ENCODE measurements around the gene UGT1A6. TPM values are rescaled to one million over a fixed set of nuclear protein-coding genes. Genes with fewer than 3 reads are reported as not detected.

The UGT1A6 gene
- total and polyA plus RNA-seq, 2 experiments from 2014 or later = not detected

DNA sequence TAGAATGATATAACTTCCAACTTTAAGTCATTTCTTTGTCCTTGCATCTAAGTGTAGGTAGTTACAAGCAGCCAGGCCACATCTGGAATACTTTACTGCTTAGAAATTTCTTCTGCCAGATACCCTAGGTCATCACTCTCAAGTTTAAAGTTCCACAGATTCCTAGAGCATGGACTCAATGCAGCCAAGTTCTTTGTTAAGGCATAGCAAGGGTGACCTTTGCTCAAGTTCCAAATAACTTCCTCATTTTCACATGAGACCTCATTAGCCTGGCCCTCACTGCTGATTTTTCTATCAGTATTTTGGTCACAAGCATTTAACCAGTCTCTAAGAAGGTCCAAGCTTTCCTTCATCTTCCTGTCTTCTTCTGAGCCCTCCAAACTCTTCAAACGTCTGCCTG, 28.8 kb upstream of the UGT1A6 start:
- H2AFZ ChIP-seq = no peak overlapping the region
- 0% methylated on average over 1 of the region's 1 CpG for WGBS, 2 experiments (ENCODE audit: low coverage in 1 of 2, low lambda C conversion rate in 2 of 2, missing lambda C conversion rate in 2 of 2)
- H3K4me3 ChIP-seq = no peak overlapping the region
- H3K4me1 ChIP-seq (ENCODE audit: insufficient read depth) = no peaks in the 10 kb centered on the region
- H3K9me2 ChIP-seq (ENCODE audit: insufficient read depth) = no peaks in the 10 kb centered on the region
- in situ Hi-C loops (cut with MboI) = no loop called here
- DNase-seq = no peak
- no peaks in the 10 kb centered on the region for H3K79me2 ChIP-seq (ENCODE audit: insufficient read depth)
- no peaks in the 10 kb centered on the region for H4K20me1 ChIP-seq (ENCODE audit: insufficient read depth)
- TF ChIP-seq EZH2 (IDR thresholded peaks at IDR 0.05; ENCODE audit: insufficient read depth, poor library complexity, severe bottlenecking) (no peak), EZH2phosphoT487 (IDR thresholded peaks at IDR 0.05; ENCODE audit: insufficient read depth, low read depth) (no peak)
- H3K36me3 ChIP-seq (ENCODE audit: low read depth) = no peaks in the 10 kb centered on the region
- H3K4me2 ChIP-seq (ENCODE audit: unreplicated experiment) = no peak overlapping the region
- H3K9me3 ChIP-seq (ENCODE audit: low read depth) = no peaks in the 10 kb centered on the region
- H3K9ac ChIP-seq = no peak overlapping the region
- no peak overlapping the region for H3K27ac ChIP-seq
- H3F3A ChIP-seq (ENCODE audit: insufficient read depth) = no peaks in the 10 kb centered on the region
- H3K27me3 ChIP-seq (replicated peaks; ENCODE audit: insufficient read depth) = no peaks in the 10 kb centered on the region

DNA sequence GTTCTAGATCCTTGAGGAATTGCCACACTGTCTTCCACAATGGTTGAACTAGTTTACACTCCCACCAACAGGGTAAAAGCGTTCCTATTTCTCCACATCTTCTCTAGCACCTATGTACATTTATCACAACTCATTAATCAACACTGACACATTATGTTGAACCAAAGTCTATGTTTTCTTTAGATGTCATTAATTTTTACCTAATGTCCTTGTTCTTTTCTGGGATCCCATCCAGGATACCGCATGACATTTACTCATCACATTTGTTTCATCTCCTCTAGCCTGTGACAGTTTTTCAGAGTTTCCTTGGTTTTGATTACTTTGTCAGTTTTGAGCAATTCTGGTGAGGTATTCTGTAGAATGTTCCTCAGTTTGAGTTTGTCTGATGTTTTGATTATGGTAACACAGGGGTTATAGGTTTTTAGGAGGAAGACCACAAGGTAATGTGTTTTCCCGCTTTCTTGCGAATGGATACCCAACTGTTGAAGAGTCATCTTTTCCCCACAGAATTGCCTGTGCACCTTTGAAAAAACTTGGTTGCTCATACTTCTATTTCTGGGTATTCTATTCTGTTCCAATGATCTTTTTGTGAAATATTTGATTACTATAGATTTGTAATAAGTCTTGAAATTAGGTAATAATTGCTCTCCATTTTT, 24.0 kb upstream of the UGT1A6 start:
- no peaks in the 10 kb centered on the region for H3K36me3 ChIP-seq (ENCODE audit: low read depth)
- in situ Hi-C loops (cut with MboI) = no loop called here

DNA sequence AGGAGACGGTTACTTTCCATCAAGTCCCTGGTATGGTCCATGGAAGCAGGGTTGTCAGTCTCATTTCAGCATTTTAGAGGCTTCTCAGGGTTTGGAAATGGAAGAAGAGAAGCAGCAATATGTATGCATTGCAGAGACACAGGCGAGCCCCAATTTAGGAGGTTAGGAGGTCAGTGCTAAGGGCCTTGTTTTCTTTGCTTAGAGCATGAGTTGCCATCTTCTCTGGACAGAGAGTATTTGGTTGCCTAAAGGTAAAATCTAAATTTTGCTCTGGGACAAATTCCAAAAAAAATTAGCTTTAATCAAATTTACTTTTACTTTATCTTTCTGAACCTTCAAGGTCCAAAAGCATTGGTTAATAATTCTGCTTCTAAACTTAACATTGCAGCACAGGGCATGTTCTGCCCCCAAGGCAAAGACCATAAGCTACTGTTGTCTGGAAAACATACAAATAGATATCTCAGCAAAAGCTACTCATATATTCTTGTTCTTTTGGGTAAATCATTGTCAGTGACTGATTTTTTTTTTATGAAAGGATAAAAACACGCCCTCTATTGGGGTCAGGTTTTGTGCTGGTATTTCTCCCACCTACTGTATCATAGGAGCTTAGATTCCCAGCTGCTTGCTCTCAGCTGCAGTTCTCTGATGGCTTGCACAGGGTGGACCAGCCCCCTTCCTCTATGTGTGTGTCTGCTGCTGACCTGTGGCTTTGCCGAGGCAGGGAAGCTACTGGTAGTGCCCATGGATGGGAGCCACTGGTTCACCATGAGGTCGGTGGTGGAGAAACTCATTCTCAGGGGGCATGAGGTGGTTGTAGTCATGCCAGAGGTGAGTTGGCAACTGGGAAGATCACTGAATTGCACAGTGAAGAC, 21.2 kb upstream of the UGT1A6 start, which contains the start of gene UGT1A9:
Gene UGT1A9, plus strand, starts transcription at position 609 of the 872 bp plus-strand sequence. Its CDS starts 37 bp downstream, at position 646.
- Histone ChIP-seq H3K4me2 (ENCODE audit: unreplicated experiment) (no peak within 1 kb of the TSS), H3K79me2 (ENCODE audit: insufficient read depth) (no peaks in the 10 kb centered on the region), H2AFZ (no peak within 1 kb of the TSS), H3K9me3 (ENCODE audit: low read depth) (no peaks in the 10 kb centered on the region), H3K4me1 (ENCODE audit: insufficient read depth) (no peaks in the 10 kb centered on the region), H3K27me3 (replicated peaks; ENCODE audit: insufficient read depth) (no peaks in the 10 kb centered on the region; the same call in 1 of the 2 replicates), H4K20me1 (ENCODE audit: insufficient read depth) (no peaks in the 10 kb centered on the region), H3K4me3 (no peak within 1 kb of the TSS), H3F3A (ENCODE audit: insufficient read depth) (no peaks in the 10 kb centered on the region), H3K9me2 (ENCODE audit: insufficient read depth) (no peaks in the 10 kb centered on the region), H3K27ac (no peak within 1 kb of the TSS), H3K9ac (no peak within 1 kb of the TSS), H3K36me3 (ENCODE audit: low read depth) (no peaks in the 10 kb centered on the region)
- no peak for DNase-seq
- 29 to 35% methylated on average over 5 of the region's 5 CpGs for WGBS, 2 experiments (ENCODE audit: low coverage in 1 of 2, low lambda C conversion rate in 2 of 2, missing lambda C conversion rate in 2 of 2)
- in situ Hi-C loops (cut with MboI) = no loop called here
- TF ChIP-seq EZH2phosphoT487 (IDR thresholded peaks at IDR 0.05; ENCODE audit: insufficient read depth, low read depth) (no peak), EZH2 (IDR thresholded peaks at IDR 0.05; ENCODE audit: insufficient read depth, poor library complexity, severe bottlenecking) (no peak)

More for the DNA sequence above, 24.0 kb upstream of the UGT1A6 start:
- H3K79me2 ChIP-seq (ENCODE audit: insufficient read depth) = no peaks in the 10 kb centered on the region
- no peak overlapping the region for H3K9ac ChIP-seq
- DNase-seq = no peak
- H3K9me3 ChIP-seq (ENCODE audit: low read depth) = no peaks in the 10 kb centered on the region
- 45 to 56% methylated on average over 4 of the region's 4 CpGs for WGBS, 2 experiments (ENCODE audit: low coverage in 1 of 2, low lambda C conversion rate in 2 of 2, missing lambda C conversion rate in 2 of 2)
- no peaks in the 10 kb centered on the region for H3K4me1 ChIP-seq (ENCODE audit: insufficient read depth)
- no peaks in the 10 kb centered on the region for H4K20me1 ChIP-seq (ENCODE audit: insufficient read depth)
- no peaks in the 10 kb centered on the region for H3K9me2 ChIP-seq (ENCODE audit: insufficient read depth)
- no peaks in the 10 kb centered on the region for H3F3A ChIP-seq (ENCODE audit: insufficient read depth)
- H3K27ac ChIP-seq = no peak overlapping the region
- H2AFZ ChIP-seq = no peak overlapping the region
- no peak overlapping the region for H3K4me2 ChIP-seq (ENCODE audit: unreplicated experiment)
- TF ChIP-seq EZH2phosphoT487 (IDR thresholded peaks at IDR 0.05; ENCODE audit: insufficient read depth, low read depth) = no peak
- TF ChIP-seq EZH2 (IDR thresholded peaks at IDR 0.05; ENCODE audit: insufficient read depth, poor library complexity, severe bottlenecking) = no peak
- H3K27me3 ChIP-seq (replicated peaks; ENCODE audit: insufficient read depth) = no peaks in the 10 kb centered on the region; the same call in 1 of the 2 replicates
- H3K4me3 ChIP-seq = no peak overlapping the region

DNA sequence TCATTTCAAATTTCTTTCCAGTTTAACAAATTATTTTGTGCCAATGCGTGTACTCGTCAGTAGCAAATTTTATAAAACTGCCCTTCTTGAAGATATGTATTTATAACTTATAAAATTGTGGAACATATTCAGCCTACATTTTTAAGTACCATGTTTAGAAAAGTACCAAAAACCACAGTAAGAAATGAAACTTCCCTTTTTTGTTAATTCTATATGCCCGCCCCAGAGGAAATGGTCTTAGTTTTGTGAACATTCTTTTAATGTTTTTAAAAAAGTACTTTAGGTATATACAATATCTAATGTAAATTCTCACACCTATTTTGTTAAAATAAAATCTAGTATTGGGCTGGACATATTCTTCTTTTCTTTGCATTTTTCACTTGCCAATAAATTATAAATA, 19.8 kb upstream of the UGT1A6 start:
- no peaks in the 10 kb centered on the region for H3K79me2 ChIP-seq (ENCODE audit: insufficient read depth)
- no peak overlapping the region for H3K27ac ChIP-seq
- H3K4me3 ChIP-seq = no peak overlapping the region
- no peak for DNase-seq
- H4K20me1 ChIP-seq (ENCODE audit: insufficient read depth) = no peaks in the 10 kb centered on the region
- WGBS, 2 experiments (ENCODE audit: low coverage in 1 of 2, low lambda C conversion rate in 2 of 2, missing lambda C conversion rate in 2 of 2) = 70 to 75% methylated on average over 3 of the region's 3 CpGs
- H3K9me3 ChIP-seq (ENCODE audit: low read depth) = no peaks in the 10 kb centered on the region
- H3K4me2 ChIP-seq (ENCODE audit: unreplicated experiment) = no peak overlapping the region
- no peaks in the 10 kb centered on the region for H3K9me2 ChIP-seq (ENCODE audit: insufficient read depth)
- TF ChIP-seq EZH2 (IDR thresholded peaks at IDR 0.05; ENCODE audit: insufficient read depth, poor library complexity, severe bottlenecking) = no peak
- no peak for TF ChIP-seq EZH2phosphoT487 (IDR thresholded peaks at IDR 0.05; ENCODE audit: insufficient read depth, low read depth)
- in situ Hi-C loops (cut with MboI) = no loop called here
- H3K4me1 ChIP-seq (ENCODE audit: insufficient read depth) = no peaks in the 10 kb centered on the region
- no peaks in the 10 kb centered on the region for H3K36me3 ChIP-seq (ENCODE audit: low read depth)
- H3K9ac ChIP-seq = no peak overlapping the region
- no peaks in the 10 kb centered on the region for H3F3A ChIP-seq (ENCODE audit: insufficient read depth)
- H3K27me3 ChIP-seq (replicated peaks; ENCODE audit: insufficient read depth) = no peaks in the 10 kb centered on the region; the same call in 1 of the 2 replicates
- no peak overlapping the region for H2AFZ ChIP-seq

All from GM23248 (cell line).